IPS DF 4.7 (cell line): ENCODE data around the gene CYP19A1.
"Not testable (repeated sequence)": the region's sequence is repeated elsewhere in the genome, so short reads cannot be mapped to it uniquely, and the experiment has no call there.

Experiments used
- DNase-seq: peaks from one replicate; pipeline ENCODE4 v3.0.0-alpha.2; 2013; ENCODE audit warnings: low spot score; ENCODE audit errors: extremely low read depth

The CYP19A1 gene

GRCh38 chr15:51218299-51218938 lies 120.0 kb downstream of the CYP19A1 start:
- DNase-seq = no peak

- DNase-seq = no peak
These were observed 125.5 kb downstream of the CYP19A1 start for GRCh38 chr15:51212909-51213308.

GRCh38 chr15:51212239-51212638 lies 126.2 kb downstream of the CYP19A1 start:
- no peak for DNase-seq

GRCh38 chr15:51205050-51205975 lies 133.1 kb downstream of the CYP19A1 start:
- no peak for DNase-seq

- no peak for DNase-seq
These were observed 134.6 kb downstream of the CYP19A1 start for GRCh38 chr15:51203797-51204196.

GRCh38 chr15:51202783-51203182 lies 135.6 kb downstream of the CYP19A1 start:
- no peak for DNase-seq

- DNase-seq = no peak
These were observed 136.8 kb downstream of the CYP19A1 start for GRCh38 chr15:51201581-51201980.

- DNase-seq = no peak
These were observed 137.6 kb downstream of the CYP19A1 start for GRCh38 chr15:51200792-51201191.

- DNase-seq = no peak
These were observed 138.9 kb downstream of the CYP19A1 start for GRCh38 chr15:51199541-51199940.

- no peak for DNase-seq
These were observed 139.6 kb downstream of the CYP19A1 start for GRCh38 chr15:51198701-51199232.

GRCh38 chr15:51195459-51195858 lies 142.9 kb downstream of the CYP19A1 start:
- DNase-seq = no peak

GRCh38 chr15:51193979-51194378 lies 144.4 kb downstream of the CYP19A1 start:
- DNase-seq = no peak

- no peak for DNase-seq
These were observed 144.9 kb downstream of the CYP19A1 start for GRCh38 chr15:51193526-51193925.

GRCh38 chr15:51192521-51193280 lies 145.7 kb downstream of the CYP19A1 start:
- peak; percentile 58 for DNase-seq

GRCh38 chr15:51191766-51192165 lies 146.6 kb downstream of the CYP19A1 start:
- no peak for DNase-seq

GRCh38 chr15:51191072-51191670 lies 147.2 kb downstream of the CYP19A1 start:
- no peak for DNase-seq

GRCh38 chr15:51190424-51191068 lies 147.8 kb downstream of the CYP19A1 start:
- DNase-seq = no peak

- DNase-seq = no peak
These were observed 148.6 kb downstream of the CYP19A1 start for GRCh38 chr15:51189669-51190385.

GRCh38 chr15:51188791-51189190 lies 149.6 kb downstream of the CYP19A1 start:
- not testable (repeated sequence) for DNase-seq

GRCh38 chr15:51186891-51187290 lies 151.5 kb downstream of the CYP19A1 start:
- DNase-seq = no peak
